Tongue (tissue), 2 donors: ENCODE measurements around the gene PARL. TPM values are rescaled to one million over a fixed set of nuclear protein-coding genes. Genes with fewer than 3 reads are reported as not detected.

Source experiments
- DNase-seq: peaks from one replicate; pipeline ENCODE4 v3.0.0-alpha.2; 2015
- total RNA-seq: library from RNA; depleted of rRNA; stranded (reverse); fragments of >200 nt; gene quantifications from one replicate; pipeline ENCODE4 v1.2.3, GENCODE V29; 2014

Gene PARL, protein sequence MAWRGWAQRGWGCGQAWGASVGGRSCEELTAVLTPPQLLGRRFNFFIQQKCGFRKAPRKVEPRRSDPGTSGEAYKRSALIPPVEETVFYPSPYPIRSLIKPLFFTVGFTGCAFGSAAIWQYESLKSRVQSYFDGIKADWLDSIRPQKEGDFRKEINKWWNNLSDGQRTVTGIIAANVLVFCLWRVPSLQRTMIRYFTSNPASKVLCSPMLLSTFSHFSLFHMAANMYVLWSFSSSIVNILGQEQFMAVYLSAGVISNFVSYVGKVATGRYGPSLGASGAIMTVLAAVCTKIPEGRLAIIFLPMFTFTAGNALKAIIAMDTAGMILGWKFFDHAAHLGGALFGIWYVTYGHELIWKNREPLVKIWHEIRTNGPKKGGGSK
- 41.9 TPM for total RNA-seq

DNA sequence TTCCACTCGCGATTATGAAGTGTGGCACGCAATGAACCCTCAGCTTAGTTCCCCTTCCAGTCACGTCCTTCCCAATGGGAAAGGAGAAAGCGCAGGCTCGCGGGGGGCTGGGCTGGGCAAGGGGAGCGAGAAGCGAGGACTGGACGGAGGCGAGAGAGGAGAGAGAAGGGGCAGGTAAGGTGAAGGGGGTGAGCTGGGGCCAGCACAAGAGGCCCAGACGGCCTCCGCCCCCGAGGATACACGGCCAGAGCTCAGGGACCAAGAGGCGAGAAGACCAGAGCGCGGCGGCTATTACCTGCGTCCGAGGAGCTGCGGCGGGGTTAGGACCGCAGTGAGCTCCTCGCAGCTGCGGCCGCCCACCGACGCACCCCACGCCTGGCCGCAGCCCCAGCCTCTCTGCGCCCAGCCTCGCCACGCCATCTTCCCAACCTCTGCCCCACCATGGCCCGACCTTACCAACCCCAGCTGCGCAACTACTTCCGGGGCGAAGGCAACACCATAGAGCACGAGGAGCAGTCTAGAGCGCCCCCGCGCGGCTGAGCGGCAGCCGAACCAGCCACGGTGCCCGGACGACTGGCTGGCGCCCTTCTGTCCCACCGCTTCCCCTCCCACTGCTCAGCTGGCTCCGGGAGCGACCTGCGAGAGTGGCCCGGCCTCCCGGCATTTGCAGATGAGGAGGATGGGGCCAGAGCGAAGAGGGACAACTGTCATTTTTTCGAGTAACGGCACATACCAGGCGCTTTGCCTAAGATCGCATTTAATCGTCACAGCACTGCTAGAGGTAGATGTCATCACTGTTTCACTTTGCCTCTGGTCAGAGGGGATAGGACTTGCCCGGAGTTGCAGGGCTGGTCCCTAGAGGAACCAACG lies at the start of gene PARL:
TSS of gene PARL (minus strand) at position 454 of the 870 bp plus-strand sequence. CDS start at position 420, 34 bp downstream.
- peak; percentile 97 for DNase-seq

DNA sequence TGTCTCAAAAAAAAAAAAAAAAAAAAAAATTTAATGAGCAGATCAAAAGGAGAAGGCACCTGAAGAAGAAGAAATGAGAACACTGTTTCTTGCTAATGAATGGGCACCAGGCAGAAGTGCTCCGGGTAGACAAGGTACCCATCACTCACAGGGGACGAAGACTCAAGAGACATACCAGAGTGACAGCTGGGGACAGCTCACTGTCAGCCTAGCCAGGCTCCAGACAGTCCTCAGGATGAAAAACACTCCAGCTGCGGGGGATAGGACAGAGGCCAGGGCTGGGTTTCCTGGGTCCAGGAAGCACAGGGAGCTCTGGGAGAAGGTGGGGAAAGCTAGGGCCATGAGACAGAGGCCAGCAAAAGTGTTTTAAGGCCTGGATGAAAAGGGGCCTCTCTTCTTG lies 48.5 kb upstream of the PARL start:
- DNase-seq: no peak

DNA sequence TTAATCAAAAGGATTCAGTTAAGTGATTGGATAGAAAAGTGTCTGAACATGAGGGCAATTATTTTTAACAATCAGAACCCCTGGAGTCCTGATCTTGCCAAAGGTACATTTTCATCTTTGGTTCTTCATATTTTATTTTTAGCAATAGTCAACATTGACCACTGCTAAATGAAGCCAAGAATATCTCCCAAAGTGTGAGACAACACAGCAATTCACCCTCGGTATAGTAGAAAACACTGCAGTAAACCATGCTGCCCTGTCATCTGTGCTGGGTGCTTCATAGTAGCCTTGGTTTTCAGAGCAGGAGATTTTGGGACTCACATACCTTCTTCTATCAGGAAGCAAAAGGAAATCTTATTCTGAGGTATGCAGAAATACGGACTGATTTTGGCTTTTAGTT lies 47.2 kb upstream of the PARL start:
- no peak for DNase-seq

DNA sequence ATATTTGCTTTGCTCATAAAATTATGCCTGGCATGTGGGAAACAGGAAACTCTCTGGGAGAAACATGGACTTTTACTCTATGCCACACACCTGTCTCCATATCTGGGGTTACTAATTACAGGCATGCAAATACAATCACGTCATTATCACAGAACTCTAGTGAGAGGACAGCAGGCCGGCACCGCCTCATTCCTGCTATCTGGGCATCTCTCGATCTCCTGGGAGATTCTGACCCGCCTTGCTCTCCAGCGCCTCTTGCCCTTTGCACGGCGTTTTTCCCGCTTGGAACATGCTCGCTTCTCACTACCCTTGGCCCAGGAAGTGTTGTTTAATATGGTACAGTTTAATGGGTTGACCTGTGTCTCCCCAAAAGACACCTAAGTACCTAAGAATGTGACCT lies 45.4 kb upstream of the PARL start:
- no peak for DNase-seq

DNA sequence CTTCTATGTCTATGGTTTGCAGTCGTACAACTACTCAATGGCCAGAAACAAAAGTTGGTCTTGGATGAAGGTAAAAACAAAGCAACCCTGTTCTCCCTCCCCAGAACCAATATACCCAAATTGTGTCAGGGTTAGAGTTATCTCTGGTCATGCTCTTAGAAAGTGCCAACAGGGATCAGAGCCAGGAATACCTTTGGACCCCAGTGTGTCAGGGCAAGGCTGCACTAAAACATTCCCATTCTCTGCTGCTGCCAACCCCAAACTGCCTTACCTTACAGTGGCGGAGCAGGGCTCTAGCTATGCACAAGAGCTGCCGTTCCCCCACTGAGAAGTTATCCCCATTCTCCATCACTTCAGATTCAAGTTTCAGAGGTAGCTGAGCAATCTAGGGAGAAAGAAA lies 42.4 kb upstream of the PARL start:
- no peak for DNase-seq

DNA sequence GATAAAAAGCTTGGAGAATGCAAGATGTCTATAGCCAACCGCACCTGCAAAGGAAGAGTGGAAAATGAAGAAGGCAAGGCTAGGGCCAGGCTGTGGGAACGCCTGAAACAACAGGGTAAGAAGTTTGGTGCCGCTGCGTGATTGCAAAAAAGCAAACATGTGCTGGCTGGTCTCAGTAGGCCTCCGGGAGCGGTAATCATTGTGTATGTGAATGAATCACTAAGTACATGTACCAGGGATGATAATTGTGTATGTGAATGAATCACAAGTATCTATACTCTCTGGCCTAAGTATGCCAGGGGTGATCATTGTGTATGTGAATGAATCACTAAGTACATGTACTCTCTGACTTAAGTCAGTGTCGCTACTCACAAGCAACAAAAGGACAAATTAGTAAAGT lies 40.3 kb upstream of the PARL start:
- DNase-seq: no peak

DNA sequence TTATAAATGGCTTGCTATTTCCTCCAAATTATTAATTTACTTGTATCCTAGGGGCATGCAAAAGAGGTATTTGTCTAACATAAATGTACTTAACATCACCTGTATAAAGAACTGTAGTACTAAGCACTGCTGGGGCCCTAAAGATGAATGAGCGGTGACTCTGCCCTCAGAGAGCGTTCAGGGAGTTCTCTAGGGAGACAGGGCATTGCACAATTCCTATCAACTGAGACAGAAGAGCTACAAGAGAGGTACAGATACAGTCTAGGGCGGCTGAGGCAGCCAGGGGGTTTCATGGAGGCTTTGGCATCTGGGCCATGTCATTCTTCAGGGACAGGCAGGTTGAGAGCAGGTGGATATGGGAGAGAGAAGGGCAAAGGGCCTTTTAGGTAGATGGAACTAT lies 39.9 kb upstream of the PARL start:
- DNase-seq: no peak

DNA sequence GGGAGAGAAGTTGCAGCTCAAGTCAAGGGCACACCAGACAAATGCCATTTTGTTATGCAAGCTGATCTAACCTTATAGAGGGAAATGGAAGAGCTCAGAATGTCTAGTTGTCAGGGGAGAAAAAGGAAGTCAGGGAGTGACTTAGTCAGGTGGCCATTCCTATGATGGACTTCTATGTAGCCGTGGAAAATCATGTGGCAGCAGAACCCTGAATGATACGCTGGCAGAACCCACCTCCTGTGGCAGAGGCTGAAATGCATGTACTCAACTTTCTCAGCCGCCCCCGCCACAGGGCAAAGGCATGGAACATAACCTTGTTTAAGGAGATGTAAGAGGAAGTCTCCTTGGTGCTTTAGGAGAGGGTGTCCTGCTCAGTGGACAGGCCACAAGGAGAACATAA lies 37.7 kb upstream of the PARL start:
- DNase-seq: no peak

DNA sequence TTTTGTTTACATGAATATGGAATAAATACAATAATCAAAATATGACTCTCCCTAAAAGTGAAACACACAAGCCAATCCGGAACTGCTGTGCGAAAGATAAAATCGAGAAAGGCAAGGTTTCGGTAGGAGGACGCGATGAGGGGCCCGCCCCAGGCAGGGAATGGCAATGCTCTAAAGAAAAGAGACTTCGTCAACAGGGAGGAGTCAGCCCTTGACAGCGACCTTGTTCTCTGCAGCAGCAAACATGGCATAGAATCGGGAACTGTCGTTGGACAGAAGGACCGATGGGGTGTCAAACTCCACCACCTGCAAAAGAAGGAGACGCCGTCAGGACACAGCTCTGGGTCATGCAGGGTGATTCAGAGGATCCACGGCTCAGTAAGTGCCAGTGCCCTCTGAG lies 36.4 kb upstream of the PARL start:
- DNase-seq: no peak

DNA sequence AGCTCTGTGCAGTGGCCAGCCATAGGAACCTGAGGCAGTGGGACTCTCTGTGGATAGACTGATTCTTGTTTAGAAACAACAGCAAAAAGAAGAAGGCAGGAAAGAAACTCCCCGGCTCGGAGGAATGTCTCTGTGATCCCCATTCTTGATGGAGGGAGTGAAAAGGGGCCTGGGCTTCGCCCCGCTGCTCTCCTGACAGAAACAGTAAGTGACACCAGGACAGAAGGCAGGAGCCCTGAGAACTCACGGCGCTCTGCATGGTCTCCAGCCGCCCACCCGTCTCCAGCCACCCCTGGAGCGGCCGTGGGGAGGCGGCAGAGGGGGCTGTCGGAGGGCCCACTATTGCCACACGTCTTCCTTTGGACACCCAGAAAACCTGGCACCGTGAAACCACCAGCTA lies 35.7 kb upstream of the PARL start:
- DNase-seq: no peak

DNA sequence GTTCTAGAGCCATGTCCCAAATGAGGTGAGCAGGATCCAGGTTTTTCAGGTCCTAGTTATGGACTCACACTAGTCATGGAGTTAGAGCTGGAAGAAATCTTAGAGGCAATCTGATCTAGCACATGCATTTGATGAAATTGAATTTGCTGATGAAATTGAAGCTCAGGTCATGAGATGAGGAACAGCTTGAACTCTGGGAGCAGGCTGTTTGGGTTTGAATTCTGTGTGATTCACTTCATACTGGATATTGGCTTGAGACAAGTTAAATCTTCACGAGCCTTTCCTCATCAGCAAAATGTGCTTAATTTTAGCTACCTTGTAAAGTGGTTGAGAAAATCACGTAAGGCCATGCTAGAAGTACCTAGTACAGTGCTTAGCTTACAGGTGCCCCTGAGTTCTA lies 33.5 kb upstream of the PARL start:
- no peak for DNase-seq

DNA sequence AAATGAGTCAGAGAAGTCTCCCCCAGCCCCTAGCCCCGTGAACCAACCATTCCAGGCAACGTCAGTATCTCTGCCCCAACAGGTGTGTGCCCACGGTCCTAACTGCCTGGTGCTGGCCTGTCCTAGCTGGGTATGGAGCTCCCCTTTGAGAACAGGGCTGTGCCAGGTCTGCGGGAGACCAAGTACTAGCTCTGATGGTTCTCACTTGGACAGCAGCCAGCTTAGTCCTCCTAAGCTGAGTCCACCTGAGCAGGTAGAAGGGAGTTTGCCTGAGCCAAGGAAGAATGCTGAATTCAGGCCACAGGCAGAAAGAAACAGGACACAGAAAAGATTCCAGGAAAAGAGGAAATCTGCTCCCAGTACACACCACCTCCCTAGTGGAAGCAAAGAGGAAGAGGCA lies 33.1 kb upstream of the PARL start:
- DNase-seq: no peak

DNA sequence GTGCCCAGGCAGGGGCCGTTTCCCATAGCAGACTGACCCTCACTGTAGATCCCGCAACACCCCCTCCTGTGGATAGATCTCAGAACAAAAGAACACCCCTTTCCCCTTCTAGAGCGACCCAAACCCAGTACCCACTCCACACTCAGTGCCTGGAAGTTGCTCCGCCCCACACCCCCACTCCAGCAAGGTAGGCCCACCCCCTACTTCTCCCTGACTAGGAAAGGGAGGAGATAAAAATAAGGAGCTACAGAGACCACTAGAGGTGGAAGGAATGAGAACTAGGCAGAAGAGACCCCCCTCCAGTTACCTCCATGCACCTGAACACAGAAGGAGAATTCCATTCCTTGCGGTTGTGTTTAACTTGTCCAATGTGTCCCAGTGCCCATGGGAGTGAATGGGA lies 30.2 kb upstream of the PARL start:
- DNase-seq: no peak

DNA sequence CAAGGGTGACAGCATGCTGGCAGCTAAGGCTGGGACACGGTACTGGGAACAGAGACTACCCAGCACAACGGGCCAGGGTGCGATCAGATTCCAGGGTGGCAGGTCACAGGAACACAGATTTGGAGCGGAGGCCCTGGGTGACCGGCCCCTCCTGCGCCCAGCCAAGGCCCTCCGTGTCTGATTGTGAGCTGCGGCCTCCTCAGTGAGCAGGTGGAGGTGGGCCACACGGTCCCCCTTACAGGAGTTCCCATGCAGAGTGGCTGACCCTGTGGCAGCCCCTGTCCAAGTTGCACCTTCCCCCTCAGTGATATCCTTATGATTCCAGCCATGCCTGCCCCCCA lies 28.9 kb upstream of the PARL start:
- no peak for DNase-seq

DNA sequence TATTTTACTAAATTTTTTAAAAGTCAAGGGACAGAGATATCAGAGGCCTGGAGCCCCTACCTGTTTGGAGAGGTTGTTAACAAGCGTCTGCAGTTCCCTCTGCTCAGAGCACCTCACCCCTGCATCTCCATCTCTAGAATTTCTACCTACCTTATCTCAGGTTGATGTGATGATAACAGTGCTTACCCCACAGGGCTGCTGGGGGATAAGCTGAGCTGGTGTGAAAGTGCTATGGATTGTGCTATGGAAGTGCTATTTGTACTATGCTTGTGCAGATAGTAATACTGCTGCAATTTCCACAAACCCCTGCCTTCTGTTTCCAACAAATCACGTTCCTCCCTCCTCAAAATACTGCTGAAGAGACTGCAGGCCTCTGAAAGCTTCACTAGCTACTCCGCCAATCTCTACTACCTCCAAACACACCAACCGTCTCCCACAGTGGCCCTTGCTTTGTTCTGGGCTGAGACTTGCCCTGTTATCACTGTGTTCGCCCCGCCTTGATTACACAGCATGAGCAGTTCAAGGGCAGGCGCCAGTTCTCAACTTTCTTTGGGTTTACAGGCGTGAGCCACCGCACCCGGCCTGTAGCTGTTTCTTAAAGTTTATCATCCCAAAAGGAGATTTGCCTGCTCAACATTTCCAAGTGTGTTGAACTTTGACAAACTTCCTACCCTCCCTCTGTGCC lies 28.4 kb upstream of the PARL start:
- DNase-seq: no peak

DNA sequence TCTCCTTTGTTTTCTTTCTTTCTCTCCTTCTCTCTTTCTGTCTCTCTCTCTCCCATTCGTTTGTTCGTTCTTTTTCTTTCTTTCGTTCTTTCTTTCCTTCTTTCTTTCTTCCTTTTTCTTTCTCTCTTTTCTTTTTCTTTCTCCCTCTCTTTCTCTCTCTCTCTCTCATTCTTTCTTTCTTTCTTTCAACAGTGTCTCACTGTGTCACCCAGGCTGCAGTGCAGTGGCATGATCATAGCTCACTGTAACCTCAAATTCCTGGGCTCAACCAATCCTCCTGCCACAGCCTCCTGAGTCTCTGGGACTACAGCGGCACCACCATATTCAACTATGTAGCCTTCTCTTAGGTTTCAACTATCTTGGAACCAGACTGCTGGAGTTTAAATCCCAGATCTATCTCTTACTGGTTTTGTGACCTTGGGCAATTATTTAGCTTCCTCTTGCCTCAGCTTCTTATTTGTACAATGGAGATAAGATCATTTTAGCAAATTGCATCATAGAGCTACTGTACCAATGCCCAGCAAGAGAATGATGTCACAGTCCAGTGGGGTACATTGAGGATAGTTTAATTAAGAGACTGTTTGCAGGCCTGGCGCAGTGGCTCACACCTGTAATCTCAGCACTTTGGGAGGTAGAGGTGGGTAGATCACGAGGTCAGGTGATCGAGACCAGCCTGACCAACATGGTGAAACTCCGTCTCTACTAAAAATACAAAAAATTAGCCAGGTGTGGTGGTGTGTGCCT lies 27.3 kb upstream of the PARL start:
- DNase-seq: no peak

DNA sequence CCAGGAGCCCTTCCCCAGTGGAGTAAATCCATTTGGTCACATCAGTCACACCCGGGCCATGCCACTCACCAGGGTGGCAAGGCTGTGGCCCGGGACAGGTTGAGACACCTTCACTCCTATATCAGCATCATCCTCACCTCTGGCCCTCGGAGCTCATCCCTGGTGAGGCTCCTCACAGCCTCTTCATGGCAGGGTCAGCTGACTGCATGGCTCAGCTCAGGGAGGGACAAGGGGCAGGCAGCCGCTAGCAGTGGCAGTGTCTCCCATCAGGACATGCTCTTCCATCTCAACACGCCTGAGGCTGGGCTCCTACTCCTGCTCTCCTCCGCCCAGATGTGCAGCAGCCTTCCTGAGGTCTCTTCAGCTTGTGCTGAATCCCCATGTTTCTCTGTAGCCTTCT lies 26.4 kb upstream of the PARL start:
- no peak for DNase-seq

DNA sequence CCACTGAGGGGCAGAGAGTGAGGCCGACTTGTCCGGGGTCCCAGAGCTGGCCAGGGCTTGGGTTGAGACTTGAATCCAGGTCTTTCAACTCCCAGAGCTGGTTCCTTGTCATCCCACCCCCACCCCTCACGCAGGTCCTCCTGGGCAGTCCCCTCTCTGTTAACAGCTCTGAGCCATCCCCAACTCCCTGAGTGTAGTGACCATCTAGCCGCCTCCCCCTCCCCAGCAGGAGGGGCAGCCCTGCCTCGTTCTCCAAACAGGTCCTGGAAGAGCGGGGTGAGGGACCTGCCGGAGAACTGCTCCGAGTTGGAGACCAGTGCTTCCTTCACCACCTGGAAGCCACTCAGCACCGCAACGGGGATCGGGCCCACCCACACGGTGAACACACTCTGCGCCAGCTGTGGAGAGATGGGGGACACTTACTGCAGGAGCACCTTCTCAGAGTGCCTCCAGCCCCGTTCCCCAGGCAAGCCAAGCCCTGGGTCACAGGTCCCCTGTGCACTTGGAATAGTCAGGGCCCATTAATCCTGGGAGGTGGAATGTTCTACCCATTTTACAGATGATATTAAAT lies 24.4 kb upstream of the PARL start:
- DNase-seq: no peak

DNA sequence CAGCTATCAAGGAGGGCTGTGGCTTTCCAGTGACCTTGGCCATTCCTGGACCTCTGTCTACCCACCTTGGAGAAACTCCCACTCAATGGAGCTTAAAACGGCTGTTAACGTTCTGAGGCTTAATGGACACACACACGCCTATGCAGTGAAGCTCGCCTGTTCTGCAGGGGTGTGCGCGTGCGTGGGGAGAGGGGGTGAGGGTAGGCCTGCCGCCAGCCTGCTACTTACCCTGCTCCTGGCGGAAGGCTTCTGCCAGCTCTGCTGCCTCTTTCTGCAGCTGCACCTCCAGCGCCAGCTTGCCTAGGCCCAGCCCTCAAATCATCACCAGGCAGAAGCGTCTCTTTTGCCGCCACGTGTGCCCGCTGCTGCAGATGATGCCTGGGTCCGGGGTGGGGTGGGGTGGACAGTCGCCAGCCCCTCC lies 23.2 kb upstream of the PARL start:
- no peak for DNase-seq

DNA sequence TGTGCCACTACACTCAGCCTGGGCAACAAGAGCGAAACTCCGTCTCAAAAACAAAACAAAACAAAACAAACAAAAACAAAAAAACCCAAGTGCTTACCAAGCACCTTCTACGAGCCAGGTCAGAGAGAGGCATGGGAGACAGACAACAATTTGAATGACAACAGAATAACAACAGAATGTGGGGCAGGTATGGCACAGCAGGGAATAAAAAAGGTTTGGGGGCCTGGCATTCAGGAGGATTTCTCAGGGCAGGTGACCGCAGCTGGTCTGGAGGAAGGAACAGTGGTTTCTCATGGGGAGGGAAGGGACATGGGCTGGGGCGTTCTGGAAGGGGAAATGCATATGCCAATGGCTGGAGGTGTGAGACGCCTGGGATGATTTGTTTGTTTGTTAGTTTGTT lies 22.5 kb upstream of the PARL start:
- DNase-seq: no peak

DNA sequence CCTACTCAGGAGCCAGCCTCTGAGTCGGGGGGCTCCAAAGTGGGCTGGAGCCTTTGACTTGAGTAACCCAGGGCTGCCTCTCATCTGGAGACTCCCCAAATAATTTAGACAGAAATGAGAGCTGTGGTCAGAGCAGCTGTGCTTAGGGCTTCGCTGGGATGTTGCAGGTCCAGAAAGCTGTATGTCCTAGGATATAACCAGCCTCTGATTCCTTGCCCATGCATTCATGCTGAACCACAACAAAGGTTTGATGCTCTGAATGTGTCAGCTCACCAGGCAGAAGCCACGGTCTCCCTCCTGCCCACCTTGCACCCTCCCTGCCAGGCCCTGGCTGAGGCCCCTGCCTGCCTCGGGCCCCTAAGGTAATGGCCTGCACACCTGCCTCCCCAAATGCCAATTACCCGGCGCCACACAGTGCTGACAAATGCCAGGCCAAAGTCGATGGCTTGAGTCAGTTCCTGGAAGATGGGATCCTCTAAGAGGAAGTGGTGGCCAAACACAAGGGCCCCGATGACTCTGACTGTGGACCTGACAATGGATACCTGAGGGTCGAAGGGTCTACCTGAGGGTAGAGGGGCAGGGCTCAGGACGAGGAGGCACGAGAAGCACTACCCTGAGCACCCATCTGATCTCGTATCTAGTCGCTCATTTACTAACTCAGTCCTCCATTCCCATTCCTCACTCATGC lies 21.7 kb upstream of the PARL start:
- no peak for DNase-seq
